Neuronal stem cell (in vitro differentiated cells): ENCODE results near the gene EVI5L.
A peak's percentile ranks its signal among the peaks of the same experiment; 100 is the strongest.

Source experiments
- DNase-seq: peaks from one replicate; pipeline ENCODE4 v3.0.0-alpha.2; 2013; ENCODE audit warnings: low spot score
- H2AFZ ChIP-seq: one replicate; pipeline ENCODE4 v1.6.1; 2013; ENCODE audit warnings: mild to moderate bottlenecking, low read length, inconsistent platforms
- H2AK5ac ChIP-seq: 2 replicates; pipeline ENCODE4 v1.6.1; 2013; ENCODE audit warnings: low read depth, mild to moderate bottlenecking, inconsistent platforms, low read length, moderate library complexity, mixed read lengths
- H2BK120ac ChIP-seq: 2 replicates; pipeline ENCODE4 v1.6.1; 2013; ENCODE audit warnings: low read depth, mild to moderate bottlenecking, inconsistent platforms, low read length, moderate library complexity, mixed read lengths
- H2BK12ac ChIP-seq: one replicate; pipeline ENCODE4 v1.6.1; 2013; ENCODE audit warnings: low read length, inconsistent platforms
- H2BK15ac ChIP-seq: 2 replicates; pipeline ENCODE4 v1.6.1; 2013; ENCODE audit warnings: mild to moderate bottlenecking, low read length, inconsistent platforms, mixed read lengths
- H2BK5ac ChIP-seq: one replicate; pipeline ENCODE4 v1.6.1; 2013; ENCODE audit warnings: inconsistent platforms, mild to moderate bottlenecking, low read length, moderate library complexity
- H3K14ac ChIP-seq: one replicate; pipeline ENCODE4 v1.6.1; 2013; ENCODE audit warnings: low read length, inconsistent platforms
- H3K18ac ChIP-seq: 2 replicates; pipeline ENCODE4 v1.6.1; 2013; ENCODE audit warnings: low read length, inconsistent platforms
- H3K23ac ChIP-seq: 2 replicates; pipeline ENCODE4 v1.6.1; 2013; ENCODE audit warnings: low read depth, mild to moderate bottlenecking, mixed read lengths, low read length, inconsistent platforms; ENCODE audit not compliant: poor library complexity
- H3K27ac ChIP-seq: replicated peaks from 3 replicates; pipeline ENCODE4 v1.5.1; 2013; ENCODE audit warnings: low read length, inconsistent platforms
- H3K27me3 ChIP-seq, 3 experiments: 2 replicates each; pipeline ENCODE4 v1.6.1; 2013; ENCODE audit warnings: low read length in 3 of 3, mild to moderate bottlenecking in 2 of 3, inconsistent platforms in 1 of 3, low read depth in 1 of 3, mixed read lengths in 1 of 3, moderate library complexity in 1 of 3; ENCODE audit not compliant: control insufficient read depth in 3 of 3, insufficient read depth in 3 of 3
- H3K36me3 ChIP-seq, 2 donors: replicated peaks in 1 of 2; 2 replicates each; pipeline ENCODE4 v1.6.1; 2013; ENCODE audit warnings: low read length in 2 of 2; ENCODE audit not compliant: control insufficient read depth in 2 of 2, insufficient read depth in 2 of 2
- H3K4ac ChIP-seq: 2 replicates; pipeline ENCODE4 v1.6.1; 2013; ENCODE audit warnings: inconsistent platforms, mild to moderate bottlenecking, low read length, moderate library complexity
- H3K4me1 ChIP-seq, 2 donors: 1 replicate in 1 of 2; 2 replicates in 1 of 2; pipeline ENCODE4 v1.6.1; 2013; ENCODE audit warnings: low read length in 2 of 2, low read depth in 1 of 2; ENCODE audit not compliant: control insufficient read depth in 2 of 2, insufficient read depth in 1 of 2
- H3K4me2 ChIP-seq: one replicate; pipeline ENCODE4 v1.6.1; 2013; ENCODE audit warnings: mild to moderate bottlenecking, low read length, inconsistent platforms; ENCODE audit not compliant: insufficient read depth, poor library complexity, severe bottlenecking
- H3K4me3 ChIP-seq, 2 donors: 2 replicates each; pipeline ENCODE4 v1.5.1; 2013; ENCODE audit warnings: low read length in 2 of 2, mild to moderate bottlenecking in 2 of 2, inconsistent platforms in 1 of 2, moderate library complexity in 1 of 2
- H3K79me1 ChIP-seq: one replicate; pipeline ENCODE4 v1.6.1; 2013; ENCODE audit warnings: low read depth, mild to moderate bottlenecking, inconsistent platforms, low read length, moderate library complexity
- H3K9ac ChIP-seq: one replicate; pipeline ENCODE4 v1.6.1; 2013; ENCODE audit warnings: mild to moderate bottlenecking, low read depth, low read length, inconsistent platforms; ENCODE audit not compliant: poor library complexity
- H3K9me3 ChIP-seq, 2 donors: replicated peaks in 1 of 2; 2 replicates each; pipeline versions ENCODE3 to v1.6.1; 2013; ENCODE audit warnings: low read length in 2 of 2, mild to moderate bottlenecking in 2 of 2, inconsistent platforms in 1 of 2, low read depth in 1 of 2, mixed read lengths in 1 of 2, moderate library complexity in 1 of 2; ENCODE audit not compliant: control insufficient read depth in 2 of 2, insufficient read depth in 1 of 2
- H4K8ac ChIP-seq: one replicate; pipeline ENCODE4 v1.6.1; 2013; ENCODE audit warnings: low read depth, mild to moderate bottlenecking, inconsistent platforms, low read length, moderate library complexity
- H4K91ac ChIP-seq: one replicate; pipeline ENCODE4 v1.6.1; 2013; ENCODE audit warnings: low read length, low read depth, mild to moderate bottlenecking, inconsistent platforms; ENCODE audit not compliant: poor library complexity
- WGBS, 2 donors: extraction: QIAGEN DNeasy Blood & Tissue Kit; methylation state at CpG; one replicate each; pipeline ENCODE4 v1.1.7; 2013; ENCODE audit warnings: missing lambda C conversion rate in 2 of 2, mixed read lengths in 1 of 2; ENCODE audit not compliant: insufficient read length in 2 of 2, insufficient replicate concordance in 1 of 2; ENCODE audit errors: extremely low coverage in 2 of 2; 5-methylcytosine and 5-hydroxymethylcytosine counted together

Gene EVI5L

DNA sequence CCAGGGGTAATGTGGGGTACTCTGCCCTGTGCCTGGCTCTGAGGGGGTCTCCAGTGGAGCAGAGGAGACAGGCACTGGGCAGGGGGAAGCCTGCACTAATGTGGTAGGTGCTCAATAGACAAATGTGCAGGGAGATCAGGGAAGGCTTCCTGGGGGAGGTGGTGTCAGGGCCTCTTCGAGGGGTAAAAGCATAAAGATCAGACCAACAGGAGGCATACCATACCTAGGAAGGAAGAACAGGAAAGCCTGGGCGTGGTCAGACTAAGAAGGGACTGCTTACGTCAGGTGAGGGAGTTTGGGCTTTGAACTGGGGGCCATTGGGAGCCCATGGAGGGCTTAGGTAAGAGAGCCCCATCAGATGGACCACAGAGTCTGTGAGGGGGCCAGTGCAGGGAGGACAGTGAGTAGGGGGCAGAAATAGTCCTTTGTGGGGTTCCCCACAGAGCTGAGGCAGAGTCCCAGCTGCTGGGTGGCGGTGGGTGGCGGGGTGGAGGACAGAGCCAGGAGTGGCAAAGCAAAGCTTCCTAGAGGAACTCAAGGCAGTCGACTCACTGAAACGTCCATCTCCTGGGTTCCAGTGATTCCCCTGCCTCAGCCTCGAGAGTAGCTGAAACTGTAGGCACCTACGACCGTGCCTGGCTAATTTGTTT, 35.4 kb downstream of the EVI5L start:
- no CpG with 5 or more reads among the region's 10 CpGs for WGBS, 2 donors
- Histone ChIP-seq H2BK12ac (no peak overlapping the region), H2BK15ac (no peak overlapping the region), H3K23ac (peak overlapping the region; percentile 10), H4K8ac (no peak overlapping the region), H2BK5ac (no peak overlapping the region), H2AK5ac (no peak overlapping the region), H3K9ac (no peak overlapping the region), H3K9me3 (no peaks in the 10 kb centered on the region), H3K4me1 (peaks cover 11 to 22% of the 10 kb centered on the region in 2 donors), H3K79me1 (peaks cover 2% of the 10 kb centered on the region), H2AFZ (no peak overlapping the region), H4K91ac (no peak overlapping the region), H3K27me3 (peaks cover 0 to 42% (median 12%) of the 10 kb centered on the region in 3 experiments), H3K27ac (no peak overlapping the region), H2BK120ac (no peak overlapping the region), H3K18ac (no peak overlapping the region), H3K4me3 (no peak overlapping the region), H3K4me2 (no peak overlapping the region), H3K36me3 (peaks cover 2 to 18% of the 10 kb centered on the region in 2 donors), H3K14ac (no peak overlapping the region), H3K4ac (no peak overlapping the region)
- DNase-seq = no peak

DNA sequence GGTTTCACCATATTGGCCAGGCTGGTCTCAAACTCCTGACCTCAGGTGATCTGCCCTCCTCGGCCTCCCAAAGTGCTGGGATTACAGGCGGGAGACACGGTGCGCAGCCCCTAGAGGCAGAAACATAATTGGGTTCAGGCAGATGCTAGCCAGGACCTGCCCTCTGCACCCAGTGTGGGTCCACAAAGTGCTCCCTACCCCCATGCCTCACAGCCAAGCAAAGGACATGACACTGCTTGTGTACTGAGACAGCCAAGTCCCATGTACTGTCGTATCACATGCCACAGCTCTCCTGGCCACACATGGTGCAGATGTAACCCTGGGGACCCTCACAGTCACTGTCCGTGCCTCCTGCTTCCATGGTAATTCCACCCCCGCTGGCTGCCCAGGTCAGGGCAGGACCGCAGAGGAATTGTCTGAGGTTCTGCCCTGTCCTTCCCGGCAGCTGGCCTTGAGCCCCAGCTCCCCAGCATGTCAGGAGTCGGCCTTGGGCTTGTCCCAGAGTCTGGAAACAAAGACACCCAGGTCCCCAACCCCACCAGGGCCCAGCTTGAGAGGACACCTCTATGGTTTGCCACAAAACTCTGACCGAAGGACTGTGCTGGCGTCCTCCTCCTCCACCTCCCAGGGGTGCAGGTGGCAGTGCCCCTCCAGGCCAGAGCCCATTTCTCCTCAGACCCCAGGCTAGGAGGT, 36.5 kb downstream of the EVI5L start:
- Histone ChIP-seq H3K9ac (peak overlapping the region; percentile 87), H4K91ac (no peak overlapping the region), H2BK15ac (no peak overlapping the region), H3K4ac (no peak overlapping the region), H3K4me3 (peak overlapping the region in 1 of 2 donors; percentile 31), H3K18ac (peak overlapping the region; percentile 48), H2BK12ac (no peak overlapping the region), H3K4me1 (peaks cover 18 to 29% of the 10 kb centered on the region in 2 donors), H3K27ac (no peak overlapping the region), H3K27me3 (peaks cover 0 to 30% (median 7%) of the 10 kb centered on the region in 3 experiments), H3K4me2 (no peak overlapping the region), H2AFZ (no peak overlapping the region), H4K8ac (no peak overlapping the region), H3K79me1 (peaks cover 2% of the 10 kb centered on the region), H3K23ac (peak overlapping the region; percentile 16), H2BK5ac (no peak overlapping the region), H3K14ac (no peak overlapping the region), H3K9me3 (no peaks in the 10 kb centered on the region), H2AK5ac (peak overlapping the region; percentile 42), H2BK120ac (no peak overlapping the region), H3K36me3 (peaks cover 2 to 18% of the 10 kb centered on the region in 2 donors)
- no CpG with 5 or more reads among the region's 12 CpGs for WGBS, 2 donors
- DNase-seq = no peak

DNA sequence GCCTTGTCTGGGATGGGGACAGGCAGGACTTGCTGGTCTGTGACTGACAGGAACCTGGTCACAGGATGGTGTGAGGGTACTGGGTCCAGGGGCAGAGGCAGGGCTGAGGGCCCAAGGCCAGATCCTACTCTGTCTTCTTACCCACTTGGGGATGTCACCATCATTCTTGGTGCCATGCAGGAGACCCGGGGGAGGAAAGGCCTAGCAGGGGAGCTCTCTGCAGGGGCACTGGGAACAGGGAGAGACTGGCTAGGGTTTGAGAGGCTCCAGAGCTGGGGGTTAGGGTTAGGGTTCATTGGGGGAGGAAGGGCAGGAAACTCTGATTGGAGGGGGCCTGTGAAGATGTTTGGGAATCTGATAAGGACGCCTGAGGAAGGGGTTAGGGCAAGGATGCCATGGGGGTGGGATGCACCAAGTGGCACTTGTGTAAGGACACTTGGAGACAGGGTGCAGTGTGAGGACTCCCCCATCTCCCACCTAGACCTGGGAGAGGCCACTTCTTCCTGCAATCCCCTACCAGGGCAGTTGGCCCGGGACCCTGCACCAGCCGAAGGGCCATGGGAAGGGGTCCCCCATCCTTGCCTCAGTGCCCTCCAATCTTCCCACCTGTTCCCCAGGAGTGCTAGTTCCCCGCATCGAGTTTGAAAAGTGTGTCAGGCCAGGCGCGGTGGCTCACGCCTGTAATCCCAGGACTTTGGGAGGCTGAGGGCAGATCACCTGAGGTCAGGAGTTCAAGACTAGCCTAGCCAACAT, 37.2 kb downstream of the EVI5L start:
- no peak for DNase-seq
- Histone ChIP-seq H2BK15ac (no peak overlapping the region), H3K18ac (no peak overlapping the region), H3K4me3 (peak overlapping the region in 1 of 2 donors; percentile 31), H3K9ac (no peak overlapping the region), H2BK120ac (no peak overlapping the region), H3K27ac (no peak overlapping the region), H4K91ac (no peak overlapping the region), H3K27me3 (peaks cover 0 to 23% (median 5%) of the 10 kb centered on the region in 3 experiments), H2BK5ac (no peak overlapping the region), H3K9me3 (no peaks in the 10 kb centered on the region), H2AFZ (no peak overlapping the region), H2BK12ac (no peak overlapping the region), H3K79me1 (no peaks in the 10 kb centered on the region), H3K4me1 (peaks cover 21 to 27% of the 10 kb centered on the region in 2 donors), H2AK5ac (peak overlapping the region; percentile 42), H3K4me2 (no peak overlapping the region), H4K8ac (no peak overlapping the region), H3K36me3 (peaks cover 2 to 18% of the 10 kb centered on the region in 2 donors), H3K23ac (no peak overlapping the region), H3K4ac (no peak overlapping the region), H3K14ac (no peak overlapping the region)
- WGBS, 2 donors = no CpG with 5 or more reads among the region's 9 CpGs

- no peak overlapping the region for H4K8ac ChIP-seq
- no peak overlapping the region for H4K91ac ChIP-seq
- peak overlapping the region; percentile 62 for H2BK5ac ChIP-seq
- H3K9ac ChIP-seq = no peak overlapping the region
- H3K4me1 ChIP-seq = peaks cover 30 to 33% of the 10 kb centered on the region in 2 donors
- peak overlapping the region; percentile 22 for H3K23ac ChIP-seq
- H2BK12ac ChIP-seq = no peak overlapping the region
- peaks cover 2 to 24% of the 10 kb centered on the region in 2 donors for H3K36me3 ChIP-seq
- no peak for DNase-seq
- no peak overlapping the region for H2AFZ ChIP-seq
- H3K79me1 ChIP-seq = no peaks in the 10 kb centered on the region
- peaks cover 0 to 19% (median 3%) of the 10 kb centered on the region in 3 experiments for H3K27me3 ChIP-seq
- H2BK120ac ChIP-seq = no peak overlapping the region
- no peak overlapping the region for H3K4me3 ChIP-seq
- peak overlapping the region; percentile 88 for H3K18ac ChIP-seq
- H2AK5ac ChIP-seq = no peak overlapping the region
- H2BK15ac ChIP-seq = no peak overlapping the region
- WGBS, 2 donors = no CpG with 5 or more reads among the region's 21 CpGs
- no peak overlapping the region for H3K14ac ChIP-seq
- no peak overlapping the region for H3K27ac ChIP-seq
- H3K9me3 ChIP-seq = no peaks in the 10 kb centered on the region
- no peak overlapping the region for H3K4ac ChIP-seq
- H3K4me2 ChIP-seq = peak overlapping the region; percentile 61
Observed at GRCh38 chr19:7868326-7868670, 38.3 kb downstream of the EVI5L start.
